Prostate gland (tissue), 2 donors: ENCODE measurements around the gene DAP. TPM values are rescaled to one million over a fixed set of nuclear protein-coding genes. Genes with fewer than 3 reads are reported as not detected.

ENCODE experiments used
- DNase-seq: peaks from one replicate; pipeline ENCODE4 v3.0.0-alpha.2; 2019; ENCODE audit warnings: low spot score
- H3K27ac ChIP-seq, 2 donors: fragments of 200-600 bp; sonication (generic); 2 replicates each; pipeline ENCODE4 v1.5.1; 2017 to 2019
- H3K27me3 ChIP-seq: fragments of 200-600 bp; sonication (generic); replicated peaks from 2 replicates; pipeline ENCODE4 v1.5.1; 2019; ENCODE audit not compliant: insufficient read depth
- H3K36me3 ChIP-seq, 2 donors: fragments of 200-600 bp; sonication (generic); 1 replicate in 1 of 2; 2 replicates in 1 of 2; pipeline versions ENCODE4 v1.5.1 to v1.8.1; 2017 to 2019
- H3K4me1 ChIP-seq: fragments of 200-600 bp; sonication (generic); replicated peaks from 2 replicates; pipeline ENCODE4 v1.5.1; 2019
- H3K4me3 ChIP-seq, 2 donors: fragments of 200-600 bp; sonication (generic); 2 replicates each; pipeline ENCODE4 v1.5.1; 2017 to 2019
- H3K9me3 ChIP-seq: fragments of 200-600 bp; sonication (generic); 2 replicates; pipeline ENCODE4 v1.5.1; 2017
- CTCF ChIP-seq, 4 experiments: fragments of 200-600 bp in 2 of 4; fragments of 450-650 bp in 2 of 4; sonication (generic) in 2 of 4; IDR thresholded peaks; 1 replicate in 3 of 4; 2 replicates in 1 of 4; pipeline ENCODE4 v1.5.1; 2016 to 2019; ENCODE audit warnings: antibody characterized with exemption in 4 of 4, mild to moderate bottlenecking in 2 of 4, moderate library complexity in 2 of 4
- POLR2A ChIP-seq: fragments of 450-650 bp; IDR thresholded peaks from one replicate; pipeline ENCODE4 v1.6.1; 2016; ENCODE audit warnings: antibody characterized with exemption, mild to moderate bottlenecking
- POLR2AphosphoS5 ChIP-seq: sonication (generic); formaldehyde crosslinking; IDR thresholded peaks from one replicate; pipeline ENCODE4 v1.6.1; 2017; ENCODE audit warnings: antibody characterized with exemption
- WGBS: methylation state at CpG from one replicate; pipeline ENCODE4 v1.1.5; 2018; 5-methylcytosine and 5-hydroxymethylcytosine counted together
- intact Hi-C: fragments of 100-400 bp; cut with DNase I; formaldehyde crosslinking; loops from one replicate; pipeline ENCODE4 v1.14.2; 2022
- total RNA-seq, 2 donors: library from RNA; depleted of rRNA; stranded (reverse); fragments of >200 nt; gene quantifications; one replicate each; pipeline ENCODE4 v1.1.0, GENCODE V29; 2016

The DAP gene
- total RNA-seq, 2 donors from 2014 or later, result 86.2 to 111 TPM

DNA sequence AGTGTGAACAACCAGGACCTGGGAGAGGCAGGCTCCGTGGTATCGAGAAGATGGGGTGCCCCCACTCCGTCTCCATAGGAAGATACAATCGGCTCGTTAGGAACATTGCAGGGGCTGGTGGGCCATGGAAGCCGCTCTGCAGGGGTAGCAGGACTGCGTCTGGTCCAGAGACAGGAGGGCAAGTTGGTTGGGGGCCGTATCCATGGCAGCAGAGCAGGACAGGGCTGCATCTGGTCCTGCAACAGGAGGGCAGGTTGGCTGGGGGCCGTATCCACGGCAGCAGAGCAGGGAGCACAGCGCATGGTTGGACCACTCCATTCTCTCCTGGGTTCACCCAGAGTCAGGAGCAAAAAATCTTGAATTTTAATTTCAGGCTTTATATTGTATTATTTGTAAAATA, 99.0 kb downstream of the DAP start:
- H3K9me3 ChIP-seq, result no peaks in the 10 kb centered on the region
- WGBS, result 92% methylated on average over 11 of the region's 11 CpGs
- intact Hi-C loops, result no loop called here
- H3K36me3 ChIP-seq, result no peaks in the 10 kb centered on the region
- H3K4me3 ChIP-seq, result no peak overlapping the region
- DNase-seq, result no peak
- TF ChIP-seq POLR2AphosphoS5, result no peak
- no peak for TF ChIP-seq CTCF (IDR thresholded peaks at IDR 0.05)
- TF ChIP-seq POLR2A, result no peak
- no peaks in the 10 kb centered on the region for H3K27me3 ChIP-seq
- no peak overlapping the region for H3K27ac ChIP-seq
- no peaks in the 10 kb centered on the region for H3K4me1 ChIP-seq

- intact Hi-C loops, result no loop called here
- Histone ChIP-seq H3K27ac (no peak overlapping the region), H3K36me3 (no peaks in the 10 kb centered on the region), H3K4me1 (no peaks in the 10 kb centered on the region), H3K27me3 (no peaks in the 10 kb centered on the region), H3K9me3 (no peaks in the 10 kb centered on the region), H3K4me3 (no peak overlapping the region)
- 95% methylated on average over 13 of the region's 13 CpGs for WGBS
- TF ChIP-seq POLR2A (no peak), POLR2AphosphoS5 (no peak), CTCF (IDR thresholded peaks at IDR 0.05) (no peak)
- DNase-seq, result no peak
These were observed 99.6 kb downstream of the DAP start for GRCh38 chr5:10661401-10661800.

DNA sequence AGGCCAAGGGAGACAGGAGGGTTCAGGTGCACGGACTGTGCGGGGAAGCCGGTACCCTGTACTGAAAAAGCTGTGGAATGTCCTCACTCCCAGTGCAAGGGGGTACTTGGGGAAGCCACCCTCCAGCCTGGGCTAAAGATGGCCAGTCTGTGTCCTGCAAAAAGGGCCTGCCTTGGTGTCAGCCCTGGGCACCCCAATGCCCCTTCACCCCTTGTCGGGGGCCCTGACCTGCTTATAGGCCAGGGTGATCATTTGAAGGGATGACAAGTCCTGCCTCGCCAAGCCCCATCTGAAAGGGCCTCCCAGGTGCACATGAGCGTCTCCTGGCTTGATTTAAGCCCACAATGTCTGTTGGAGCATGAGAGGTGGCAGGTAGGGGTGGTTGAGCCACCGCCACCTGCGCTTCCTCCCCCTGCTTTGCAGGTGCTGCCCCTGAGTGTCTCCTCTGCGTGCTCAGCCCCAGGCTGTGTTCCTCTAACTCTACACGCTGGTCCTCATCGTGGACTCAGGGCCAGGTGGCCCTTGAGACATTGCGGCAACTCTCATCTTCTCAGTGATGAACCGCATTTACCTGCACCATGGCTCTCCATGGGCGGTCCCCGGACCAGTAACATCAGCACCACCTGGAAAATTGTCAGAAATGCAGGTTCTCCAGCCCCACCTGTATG, 100.2 kb downstream of the DAP start:
- DNase-seq, result no peak
- intact Hi-C loops, result no loop called here

GRCh38 chr5:10660135-10660534, 100.9 kb downstream of the DAP start:
- Histone ChIP-seq H3K27ac (no peak overlapping the region), H3K4me3 (no peak overlapping the region), H3K36me3 (no peaks in the 10 kb centered on the region), H3K27me3 (no peaks in the 10 kb centered on the region), H3K4me1 (no peaks in the 10 kb centered on the region), H3K9me3 (no peaks in the 10 kb centered on the region)
- no peak for DNase-seq
- WGBS, result 86% methylated on average over 3 of the region's 3 CpGs
- TF ChIP-seq POLR2AphosphoS5 (no peak), POLR2A (no peak), CTCF (IDR thresholded peaks at IDR 0.05) (no peak)
- intact Hi-C loops, result no loop called here

More for the DNA sequence above, 100.2 kb downstream of the DAP start:
- Histone ChIP-seq H3K27me3 (no peaks in the 10 kb centered on the region), H3K4me1 (no peaks in the 10 kb centered on the region), H3K36me3 (no peaks in the 10 kb centered on the region), H3K4me3 (no peak overlapping the region), H3K27ac (no peak overlapping the region), H3K9me3 (no peaks in the 10 kb centered on the region)
- WGBS, result 88% methylated on average over 15 of the region's 15 CpGs
- TF ChIP-seq POLR2AphosphoS5 (no peak), POLR2A (no peak), CTCF (IDR thresholded peaks at IDR 0.05) (no peak)

DNA sequence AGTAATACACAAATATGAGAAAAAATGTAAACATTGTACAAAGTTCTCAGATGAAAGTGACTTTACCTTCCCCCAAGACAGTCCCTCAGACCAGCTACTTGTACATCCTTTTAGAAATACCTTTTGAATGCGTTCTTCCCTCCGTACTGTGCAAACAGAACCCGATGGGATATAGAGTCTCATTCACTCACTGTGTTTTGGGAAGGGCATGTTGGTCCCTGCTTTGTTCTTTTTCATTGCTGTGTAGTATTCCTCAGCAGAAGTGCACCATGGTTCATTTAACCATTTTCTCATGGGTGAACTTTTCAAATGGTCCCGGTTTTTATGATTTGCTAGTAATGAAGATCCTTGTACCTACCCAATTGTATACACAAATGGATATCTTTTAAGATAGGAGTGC, 102.8 kb downstream of the DAP start:
- Histone ChIP-seq H3K4me3 (no peak overlapping the region), H3K36me3 (no peaks in the 10 kb centered on the region), H3K27ac (no peak overlapping the region), H3K4me1 (no peaks in the 10 kb centered on the region), H3K27me3 (no peaks in the 10 kb centered on the region), H3K9me3 (no peaks in the 10 kb centered on the region)
- TF ChIP-seq POLR2A, result no peak
- TF ChIP-seq CTCF (IDR thresholded peaks at IDR 0.05), result no peak
- TF ChIP-seq POLR2AphosphoS5, result no peak
- intact Hi-C loops, result no loop called here
- no peak for DNase-seq
- WGBS, result 83% methylated on average over 4 of the region's 4 CpGs
